Measurements from ENCODE around the gene BORCS5.
A peak's percentile ranks its signal among the peaks of the same experiment; 100 is the strongest.

The BORCS5 gene

GRCh38 chr12:12442548-12443071, 85.7 kb downstream of the BORCS5 start:
- Histone ChIP-seq H3K36me3 (peaks cover 0 to 7% (median 3%) of the 10 kb centered on the region in 11 experiments; a peak in 9 of 22 replicates), H3K9me3 (replicated peaks in 1 of 11) (peaks cover 0 to 3% (median under 1%) of the 10 kb centered on the region in 11 experiments; a peak in 5 of 22 replicates), H3K4me1 (peaks cover 20 to 41% (median 31%) of the 10 kb centered on the region in 10 experiments; a peak in 19 of 20 replicates), H3K27ac (peak overlapping the region in 2 of 11 experiments; percentile 12 to 21; a peak in 2 of 22 replicates), H3K9ac (no peak overlapping the region), H3K4me2 (peak overlapping the region in 7 of 11 experiments; percentile 4 to 69 (median 48); a peak in 8 of 22 replicates), H3K27me3 (no peaks in the 10 kb centered on the region), H4K20me1 (no peaks in the 10 kb centered on the region), H3K4me3 (no peak overlapping the region)
- TF ChIP-seq Cebpa-rat (IDR thresholded peaks at IDR 0.05) = no peak

DNA sequence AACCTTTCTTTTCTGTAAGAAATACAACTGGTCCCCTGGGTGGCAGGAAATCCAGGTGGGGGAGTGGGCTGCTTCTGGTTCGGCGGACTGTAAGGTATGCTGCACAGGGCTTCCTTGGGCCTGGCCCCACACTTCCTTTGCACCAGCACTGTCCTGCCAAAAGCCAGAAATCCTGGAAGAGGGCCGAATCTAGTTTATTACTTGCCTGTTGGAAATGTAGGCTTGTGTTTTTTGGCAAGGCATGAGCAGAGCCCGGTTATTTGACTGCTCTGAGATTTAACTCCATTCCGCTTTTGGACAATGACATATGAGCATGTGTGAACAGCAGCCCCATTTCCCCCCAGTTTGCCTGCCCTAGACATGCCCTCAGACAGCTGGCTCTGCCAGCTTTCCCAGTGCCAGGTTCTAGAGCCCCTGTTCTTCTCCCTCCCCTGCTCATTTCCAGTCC, 86.6 kb downstream of the BORCS5 start:
- H3K9me3 ChIP-seq (replicated peaks in 1 of 11) = no peaks in the 10 kb centered on the region
- peak overlapping the region in 3 of 11 experiments; percentile 11 to 19 (median 18); a peak in 4 of 22 replicates for H3K4me2 ChIP-seq
- peaks cover 0 to 7% (median 0%) of the 10 kb centered on the region in 11 experiments; a peak in 2 of 22 replicates for H3K36me3 ChIP-seq
- no peak overlapping the region for H3K9ac ChIP-seq
- peaks cover 21 to 44% (median 32%) of the 10 kb centered on the region in 10 experiments; a peak in 19 of 20 replicates for H3K4me1 ChIP-seq
- no peak overlapping the region for H3K4me3 ChIP-seq
- no peaks in the 10 kb centered on the region for H3K27me3 ChIP-seq
- H3K27ac ChIP-seq = no peak overlapping the region
- no peaks in the 10 kb centered on the region for H4K20me1 ChIP-seq
- TF ChIP-seq Cebpa-rat (IDR thresholded peaks at IDR 0.05) = no peak

DNA sequence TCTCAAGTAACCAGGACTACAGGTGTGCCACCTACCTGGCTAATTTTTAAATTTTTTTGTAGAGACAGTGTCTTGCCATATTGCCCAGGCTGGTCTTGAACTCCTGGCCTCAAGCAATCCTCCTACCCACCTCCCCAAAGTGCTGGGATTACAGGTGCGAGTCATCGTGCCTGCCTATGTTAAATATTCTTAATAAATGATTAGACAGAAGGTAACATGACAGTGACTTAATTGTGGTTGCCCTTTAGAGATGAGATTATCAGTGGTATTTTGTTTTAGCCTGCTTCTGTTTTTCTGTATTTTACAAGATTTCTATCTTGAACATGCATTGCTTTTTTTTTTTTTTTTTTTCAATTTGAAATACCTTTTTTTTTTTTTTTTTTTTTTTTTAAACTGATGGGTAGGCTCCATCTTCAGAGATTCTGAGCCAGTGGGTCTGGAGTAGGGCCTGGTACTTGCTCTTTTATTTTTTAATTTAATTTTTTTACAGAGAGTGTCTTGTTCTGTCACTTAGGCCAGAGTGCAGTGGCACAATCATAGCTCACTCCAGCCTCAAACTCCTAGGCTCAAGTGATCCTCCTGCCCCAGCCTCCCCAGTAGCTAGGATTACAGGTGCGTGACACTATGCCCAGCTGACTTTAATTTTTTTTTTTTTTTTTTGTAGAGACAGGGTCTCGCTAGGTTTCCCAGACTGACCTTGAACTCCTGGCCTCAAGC, 88.4 kb downstream of the BORCS5 start:
- H3K27me3 ChIP-seq = no peaks in the 10 kb centered on the region
- no peaks in the 10 kb centered on the region for H3K9me3 ChIP-seq (replicated peaks in 1 of 11)
- TF ChIP-seq Cebpa-rat (IDR thresholded peaks at IDR 0.05) = no peak
- H3K4me3 ChIP-seq = no peak overlapping the region
- no peak overlapping the region for H3K4me2 ChIP-seq
- H3K4me1 ChIP-seq = peaks cover 24 to 46% (median 38%) of the 10 kb centered on the region in 10 experiments
- no peaks in the 10 kb centered on the region for H3K36me3 ChIP-seq
- H3K9ac ChIP-seq = no peak overlapping the region
- H3K27ac ChIP-seq = no peak overlapping the region
- no peaks in the 10 kb centered on the region for H4K20me1 ChIP-seq

- Histone ChIP-seq H3K4me2 (no peak overlapping the region), H3K4me1 (peaks cover 23 to 46% (median 36%) of the 10 kb centered on the region in 10 experiments), H3K27ac (no peak overlapping the region), H3K9me3 (replicated peaks in 1 of 11) (no peaks in the 10 kb centered on the region), H3K9ac (no peak overlapping the region), H3K36me3 (no peaks in the 10 kb centered on the region), H4K20me1 (no peaks in the 10 kb centered on the region), H3K27me3 (no peaks in the 10 kb centered on the region), H3K4me3 (no peak overlapping the region)
- no peak for TF ChIP-seq Cebpa-rat (IDR thresholded peaks at IDR 0.05)
Observed at GRCh38 chr12:12445882-12446181, 89.0 kb downstream of the BORCS5 start.

DNA sequence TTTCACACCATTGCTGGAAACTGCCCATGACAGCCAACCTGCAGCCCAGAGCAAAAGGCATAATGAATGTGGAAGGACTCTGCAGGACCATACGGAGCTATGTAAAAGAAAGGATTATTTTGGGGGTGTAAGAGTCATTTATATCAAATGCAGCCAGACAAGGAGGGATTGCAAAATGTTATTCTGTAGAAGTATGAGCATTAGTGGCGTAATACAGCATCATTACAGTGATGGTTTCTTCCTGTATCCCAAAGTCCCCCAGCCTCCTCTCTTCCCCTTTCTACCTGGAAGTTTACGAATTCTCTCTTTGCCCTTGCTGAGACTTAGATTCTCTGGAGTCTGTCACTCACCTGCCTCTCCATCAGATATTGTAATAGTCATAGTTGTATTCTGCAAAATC, 89.9 kb downstream of the BORCS5 start:
- Histone ChIP-seq H3K27me3 (no peaks in the 10 kb centered on the region), H3K27ac (no peak overlapping the region), H3K4me3 (no peak overlapping the region), H3K36me3 (no peaks in the 10 kb centered on the region), H3K4me2 (peak overlapping the region in 10 of 11 experiments; percentile 10 to 53 (median 42); a peak in 17 of 22 replicates), H4K20me1 (no peaks in the 10 kb centered on the region), H3K9ac (no peak overlapping the region), H3K4me1 (peaks cover 15 to 40% (median 29%) of the 10 kb centered on the region in 10 experiments), H3K9me3 (replicated peaks in 1 of 11) (no peaks in the 10 kb centered on the region)
- TF ChIP-seq Cebpa-rat (IDR thresholded peaks at IDR 0.05) = no peak

GRCh38 chr12:12447236-12447635, 90.4 kb downstream of the BORCS5 start:
- Histone ChIP-seq H3K4me2 (peak overlapping the region in 10 of 11 experiments; percentile 10 to 53 (median 42); a peak in 18 of 22 replicates), H3K36me3 (no peaks in the 10 kb centered on the region), H3K27ac (no peak overlapping the region), H3K9ac (no peak overlapping the region), H3K4me1 (peaks cover 11 to 35% (median 25%) of the 10 kb centered on the region in 10 experiments), H3K9me3 (replicated peaks in 1 of 11) (no peaks in the 10 kb centered on the region), H4K20me1 (no peaks in the 10 kb centered on the region), H3K27me3 (no peaks in the 10 kb centered on the region), H3K4me3 (no peak overlapping the region)
- no peak for TF ChIP-seq Cebpa-rat (IDR thresholded peaks at IDR 0.05)

DNA sequence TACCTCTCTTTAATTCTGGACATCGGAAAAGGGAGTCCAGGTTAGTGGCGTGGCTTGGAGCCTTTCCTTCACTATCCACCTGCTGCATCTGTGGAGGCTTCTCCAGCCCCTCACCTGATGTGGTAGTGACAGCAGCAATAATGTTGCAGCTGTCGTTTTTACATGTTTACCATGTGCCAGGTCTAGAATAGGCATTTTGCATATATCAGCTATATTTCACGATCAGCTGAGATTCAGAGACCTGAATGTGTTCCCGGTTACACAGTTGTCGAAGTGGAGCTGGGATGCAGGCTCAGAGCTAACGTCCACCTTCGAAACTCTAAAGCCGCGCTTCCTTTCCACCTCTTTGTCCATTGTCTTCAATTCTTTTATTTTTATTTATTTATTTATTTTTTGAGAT, 91.0 kb downstream of the BORCS5 start:
- no peaks in the 10 kb centered on the region for H3K9me3 ChIP-seq (replicated peaks in 1 of 11)
- no peak for TF ChIP-seq Cebpa-rat (IDR thresholded peaks at IDR 0.05)
- H3K27me3 ChIP-seq = no peaks in the 10 kb centered on the region
- H3K4me2 ChIP-seq = peak overlapping the region in 5 of 11 experiments; percentile 27 to 53 (median 49); a peak in 8 of 22 replicates
- H3K36me3 ChIP-seq = no peaks in the 10 kb centered on the region
- peaks cover 9 to 29% (median 20%) of the 10 kb centered on the region in 10 experiments; a peak in 19 of 20 replicates for H3K4me1 ChIP-seq
- no peak overlapping the region for H3K9ac ChIP-seq
- no peak overlapping the region for H3K27ac ChIP-seq
- H3K4me3 ChIP-seq = no peak overlapping the region
- H4K20me1 ChIP-seq = no peaks in the 10 kb centered on the region

DNA sequence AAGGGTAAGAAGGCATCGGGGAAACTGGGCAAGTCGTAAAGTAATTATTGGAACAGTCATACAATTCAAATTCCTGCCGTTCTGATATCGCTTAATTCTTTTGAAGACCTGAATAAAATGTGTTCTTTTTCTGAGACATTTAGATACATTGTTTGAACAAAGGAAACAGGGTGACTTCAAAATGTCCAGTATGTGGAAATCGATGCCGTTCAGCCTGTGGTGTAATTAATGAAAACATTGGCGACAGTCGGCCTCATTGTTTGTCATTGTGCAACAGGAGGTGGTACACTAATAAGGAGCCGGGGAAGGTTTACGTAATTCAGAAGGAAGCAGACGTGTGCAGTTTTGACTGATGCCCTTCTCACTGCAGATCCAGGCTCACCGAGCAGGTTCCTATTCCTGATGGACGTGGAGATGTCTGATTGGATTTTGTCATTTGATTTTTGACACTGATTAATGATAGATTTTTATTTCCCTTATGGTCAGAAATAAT, 92.7 kb downstream of the BORCS5 start:
- Histone ChIP-seq H3K9ac (no peak overlapping the region), H3K27me3 (no peaks in the 10 kb centered on the region), H3K4me3 (no peak overlapping the region), H4K20me1 (no peaks in the 10 kb centered on the region), H3K4me1 (peaks cover 9 to 35% (median 13%) of the 10 kb centered on the region in 10 experiments; a peak in 19 of 20 replicates), H3K36me3 (no peaks in the 10 kb centered on the region), H3K27ac (peak overlapping the region in 2 of 11 experiments; percentile 10 to 46; a peak in 5 of 22 replicates), H3K4me2 (peak overlapping the region in 3 of 11 experiments; percentile 11 to 38 (median 27); a peak in 4 of 22 replicates), H3K9me3 (replicated peaks in 1 of 11) (no peaks in the 10 kb centered on the region)
- TF ChIP-seq Cebpa-rat (IDR thresholded peaks at IDR 0.05) = peak in 1 of 11 experiments; percentile 30; a peak in 1 of 22 replicates

DNA sequence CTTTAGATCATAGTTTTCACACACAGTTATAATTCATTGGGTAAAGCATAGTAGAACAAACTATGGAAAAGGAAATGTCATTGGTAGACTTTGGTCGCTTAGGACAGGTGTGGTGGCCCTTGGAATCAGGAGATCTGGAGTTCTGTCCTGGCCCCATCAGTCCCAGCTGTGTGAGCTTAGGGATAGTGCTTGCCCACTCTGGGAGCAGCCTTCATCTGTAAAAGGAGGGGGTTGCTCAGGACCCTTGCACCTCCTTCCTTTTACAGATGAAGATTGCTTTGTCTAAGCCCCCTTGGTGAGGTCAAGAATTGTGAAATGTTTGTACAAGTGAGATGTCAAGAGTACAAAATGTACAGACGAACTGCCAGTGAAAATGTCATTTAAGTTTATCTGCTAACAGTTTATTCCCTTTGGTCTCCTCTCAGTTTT, 93.2 kb downstream of the BORCS5 start:
- Histone ChIP-seq H3K4me3 (no peak overlapping the region), H4K20me1 (no peaks in the 10 kb centered on the region), H3K36me3 (no peaks in the 10 kb centered on the region), H3K9ac (no peak overlapping the region), H3K9me3 (replicated peaks in 1 of 11) (no peaks in the 10 kb centered on the region), H3K27me3 (no peaks in the 10 kb centered on the region), H3K4me2 (peak overlapping the region in 1 of 11 experiments; percentile 38; a peak in 2 of 22 replicates), H3K4me1 (peaks cover 9 to 39% (median 13%) of the 10 kb centered on the region in 10 experiments; a peak in 19 of 20 replicates), H3K27ac (peak overlapping the region in 2 of 11 experiments; percentile 10 to 41; a peak in 3 of 22 replicates)
- 0 out of 22 replicates have a peak, but pooled peaks of 1 of the 11 experiments have one; percentile 5 for TF ChIP-seq Cebpa-rat (IDR thresholded peaks at IDR 0.05)
